ENCODE results near the gene NRDC. TPM values are rescaled to one million over a fixed set of nuclear protein-coding genes. Genes with fewer than 3 reads are reported as not detected.
A peak's percentile ranks its signal among the peaks of the same experiment; 100 is the strongest.

Gene NRDC
- total RNA-seq, 2 donors from 2014 or later, result 56.8 to 57.7 TPM

- Histone ChIP-seq H3K9me3 (no peaks in the 10 kb centered on the region), H3K4me3 (no peak overlapping the region), H3K4me1 (peaks cover 4% of the 10 kb centered on the region), H3K27me3 (no peaks in the 10 kb centered on the region), H3K36me3 (replicated peaks in 1 of 2; ENCODE audit: insufficient read depth in 1 of 2, low read depth in 2 of 2) (no peaks in the 10 kb centered on the region), H3K27ac (no peak overlapping the region)
- 70 to 75% methylated on average over 4 of the region's 4 CpGs for WGBS, 2 donors
- intact Hi-C loops (cut with DNase I), result no loop called here
- ATAC-seq (no peak), DNase-seq (no peak)
- TF ChIP-seq POLR2A (IDR thresholded peaks at IDR 0.05) (no peak), CTCF (IDR thresholded peaks at IDR 0.05) (no peak)
These were observed 133.8 kb downstream of the NRDC start for GRCh38 chr1:51744506-51745303.

- no peaks in the 10 kb centered on the region for H3K9me3 ChIP-seq
- intact Hi-C loops (cut with DNase I), result no loop called here
- DNase-seq (no peak), ATAC-seq (no peak)
- H3K36me3 ChIP-seq (replicated peaks in 1 of 2; ENCODE audit: insufficient read depth in 1 of 2, low read depth in 2 of 2), result no peaks in the 10 kb centered on the region
- WGBS, 2 donors, result 73 to 83% methylated on average over 1 of the region's 1 CpG
- H3K27me3 ChIP-seq, result no peaks in the 10 kb centered on the region
- TF ChIP-seq POLR2A (IDR thresholded peaks at IDR 0.05), result no peak
- no peak for TF ChIP-seq CTCF (IDR thresholded peaks at IDR 0.05)
- H3K4me3 ChIP-seq, result no peak overlapping the region
- peaks cover 34% of the 10 kb centered on the region for H3K4me1 ChIP-seq
- H3K27ac ChIP-seq, result no peak overlapping the region
These were observed 137.3 kb downstream of the NRDC start for GRCh38 chr1:51741121-51741681.

- no peak for ATAC-seq
- 57 to 64% methylated on average over 3 of the region's 3 CpGs for WGBS, 2 donors
- no peak for DNase-seq
- Histone ChIP-seq H3K36me3 (replicated peaks in 1 of 2; ENCODE audit: insufficient read depth in 1 of 2, low read depth in 2 of 2) (no peaks in the 10 kb centered on the region), H3K9me3 (no peaks in the 10 kb centered on the region), H3K4me1 (peaks cover 39% of the 10 kb centered on the region), H3K4me3 (no peak overlapping the region), H3K27me3 (no peaks in the 10 kb centered on the region), H3K27ac (peak overlapping the region in 1 of 4 donors; percentile 26)
- TF ChIP-seq POLR2A (IDR thresholded peaks at IDR 0.05), result no peak
- no peak for TF ChIP-seq CTCF (IDR thresholded peaks at IDR 0.05)
- intact Hi-C loops (cut with DNase I), result no loop called here
These were observed 137.9 kb downstream of the NRDC start for GRCh38 chr1:51740652-51741051.

MicroRNA genes within 50 kb of the gene (microRNA counts, 767-probe panel; counts per million panel counts)
- microRNA hsa-miR-761, result 0 to 736 counts per million in 2 donors

Small RNA genes lying within 50 kb of the gene (microRNA-seq; reads per million reads assigned to microRNA genes)
- gene MIR761 (ENCODE audit: borderline number of aligned reads in 2 of 2, borderline replicate concordance in 2 of 2), result 0 reads per million in 2 donors

Small RNA genes lying within 50 kb of the gene (small RNA-seq; reads per million reads assigned to genes)
- not detected for gene AL050343.2

Other genes with a start within 250 kb of the NRDC start
- gene RAB3B, start 112.0 kb upstream of the NRDC start, total RNA-seq, result 1 to 10 TPM; 1.3 to 2.9 TPM
- 1 to 10 TPM; 7.6 to 8.8 TPM for gene KTI12, start 155.1 kb upstream of the NRDC start, total RNA-seq
- gene TXNDC12, start 176.5 kb upstream of the NRDC start, total RNA-seq, result 10 to 100 TPM; 25.7 to 38.7 TPM
- gene BTF3L4, start 177.6 kb upstream of the NRDC start, total RNA-seq, result 10 to 100 TPM; 23.1 to 26.5 TPM